ENCODE measurements around the gene COG3. TPM values are rescaled to one million over a fixed set of nuclear protein-coding genes. Genes with fewer than 3 reads are reported as not detected.

The COG3 gene
- polyA plus RNA-seq, 2 donors = 9.2 to 25.0 TPM

DNA sequence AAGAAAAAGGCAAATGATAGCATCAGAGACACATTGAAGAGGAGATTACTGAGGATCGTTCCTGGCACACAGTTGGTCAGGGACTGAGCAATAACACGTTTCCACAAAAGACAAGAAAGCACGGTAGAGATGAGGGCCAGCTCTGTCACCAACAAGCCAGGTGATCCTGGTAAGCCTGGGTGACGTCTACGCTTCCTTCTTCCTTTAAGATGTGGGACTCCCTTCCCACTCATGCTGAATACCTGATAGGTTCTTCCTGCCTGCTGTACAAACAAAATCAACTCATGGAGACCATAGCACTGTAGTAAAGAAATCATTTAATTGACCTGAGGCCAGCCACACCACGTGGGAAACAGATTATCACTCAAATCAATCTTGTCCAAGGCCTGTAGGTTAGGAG lies 19.7 kb upstream of the COG3 start:
- H3K27me3 ChIP-seq (ENCODE audit: control insufficient read depth in 1 of 2, insufficient read depth in 2 of 2, low read length in 2 of 2) = no peaks in the 10 kb centered on the region
- no peaks in the 10 kb centered on the region for H3K36me3 ChIP-seq (ENCODE audit: control insufficient read depth in 2 of 2, insufficient read depth in 2 of 2, low read length in 1 of 2)
- WGBS, 2 donors = 71 to 77% methylated on average over 6 of the region's 6 CpGs
- H3K4me3 ChIP-seq (ENCODE audit: low read depth in 1 of 2, low read length in 2 of 2) = no peak overlapping the region
- H3K27ac ChIP-seq (ENCODE audit: low read depth in 2 of 2, low read length in 1 of 2) = no peak overlapping the region
- H3K9me3 ChIP-seq (ENCODE audit: control insufficient read depth in 2 of 2, insufficient read depth in 1 of 2, low read depth in 1 of 2, low read length in 1 of 2) = no peaks in the 10 kb centered on the region
- H3K4me1 ChIP-seq (ENCODE audit: control insufficient read depth in 2 of 2, insufficient read depth in 2 of 2, low read length in 1 of 2) = no peaks in the 10 kb centered on the region

DNA sequence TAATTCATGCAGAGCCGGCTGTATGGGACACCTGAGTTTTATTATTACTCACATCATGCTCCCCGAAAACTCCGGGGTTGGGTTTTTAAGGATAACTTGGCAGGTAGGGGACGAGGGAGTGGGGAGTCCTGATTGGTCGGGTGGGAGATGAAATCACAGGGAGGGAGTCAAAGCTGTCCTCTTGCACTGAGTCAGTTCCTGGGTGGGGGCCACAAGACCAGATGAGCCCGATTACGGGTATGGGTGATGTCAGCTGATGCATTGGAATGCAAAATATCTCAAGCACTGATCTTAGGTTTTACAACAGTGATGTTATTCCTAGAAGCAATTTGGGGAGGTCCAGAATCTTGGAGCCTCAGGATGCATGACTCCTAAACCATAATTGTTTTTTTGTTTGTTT lies 18.6 kb upstream of the COG3 start:
- no peaks in the 10 kb centered on the region for H3K27me3 ChIP-seq (ENCODE audit: control insufficient read depth in 1 of 2, insufficient read depth in 2 of 2, low read length in 2 of 2)
- WGBS, 2 donors = 78 to 79% methylated on average over 7 of the region's 7 CpGs
- no peaks in the 10 kb centered on the region for H3K4me1 ChIP-seq (ENCODE audit: control insufficient read depth in 2 of 2, insufficient read depth in 2 of 2, low read length in 1 of 2)
- H3K9me3 ChIP-seq (ENCODE audit: control insufficient read depth in 2 of 2, insufficient read depth in 1 of 2, low read depth in 1 of 2, low read length in 1 of 2) = no peaks in the 10 kb centered on the region
- H3K27ac ChIP-seq (ENCODE audit: low read depth in 2 of 2, low read length in 1 of 2) = no peak overlapping the region
- no peaks in the 10 kb centered on the region for H3K36me3 ChIP-seq (ENCODE audit: control insufficient read depth in 2 of 2, insufficient read depth in 2 of 2, low read length in 1 of 2)
- H3K4me3 ChIP-seq (ENCODE audit: low read depth in 1 of 2, low read length in 2 of 2) = no peak overlapping the region

DNA sequence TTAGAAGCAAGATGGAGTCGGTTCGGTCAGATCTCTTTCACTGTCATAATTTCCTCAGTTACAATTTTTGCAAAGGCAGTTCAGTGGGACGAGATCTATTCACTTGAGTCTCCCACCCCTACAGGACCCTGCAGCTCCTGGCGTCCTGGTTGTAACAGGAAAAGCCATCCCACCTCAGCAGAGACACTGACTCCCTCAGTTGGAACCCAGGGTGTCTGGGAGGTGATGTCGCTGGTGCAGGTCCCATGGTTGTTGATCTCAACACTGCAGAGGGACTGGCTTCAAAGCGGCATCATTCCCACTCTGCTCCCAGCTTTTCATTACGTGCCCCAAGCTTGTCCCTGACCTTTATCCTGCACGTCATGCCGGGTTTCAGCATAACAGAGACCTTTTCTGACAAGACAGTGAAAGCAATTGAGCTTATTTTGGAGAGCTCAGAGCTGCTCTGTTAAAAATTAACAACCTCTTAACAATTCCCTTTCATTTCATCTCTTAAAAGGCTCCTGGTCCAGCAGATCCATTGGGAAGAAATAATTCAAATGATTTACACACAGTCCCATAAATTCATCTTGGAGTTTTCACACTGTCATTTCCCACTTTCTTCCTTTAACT lies 17.6 kb upstream of the COG3 start:
- Histone ChIP-seq H3K27ac (ENCODE audit: low read depth in 2 of 2, low read length in 1 of 2) (no peak overlapping the region), H3K4me1 (ENCODE audit: control insufficient read depth in 2 of 2, insufficient read depth in 2 of 2, low read length in 1 of 2) (no peaks in the 10 kb centered on the region), H3K4me3 (ENCODE audit: low read depth in 1 of 2, low read length in 2 of 2) (no peak overlapping the region), H3K36me3 (ENCODE audit: control insufficient read depth in 2 of 2, insufficient read depth in 2 of 2, low read length in 1 of 2) (no peaks in the 10 kb centered on the region), H3K9me3 (ENCODE audit: control insufficient read depth in 2 of 2, insufficient read depth in 1 of 2, low read depth in 1 of 2, low read length in 1 of 2) (no peaks in the 10 kb centered on the region), H3K27me3 (ENCODE audit: control insufficient read depth in 1 of 2, insufficient read depth in 2 of 2, low read length in 2 of 2) (no peaks in the 10 kb centered on the region)
- 61 to 65% methylated on average over 9 of the region's 9 CpGs for WGBS, 2 donors

DNA sequence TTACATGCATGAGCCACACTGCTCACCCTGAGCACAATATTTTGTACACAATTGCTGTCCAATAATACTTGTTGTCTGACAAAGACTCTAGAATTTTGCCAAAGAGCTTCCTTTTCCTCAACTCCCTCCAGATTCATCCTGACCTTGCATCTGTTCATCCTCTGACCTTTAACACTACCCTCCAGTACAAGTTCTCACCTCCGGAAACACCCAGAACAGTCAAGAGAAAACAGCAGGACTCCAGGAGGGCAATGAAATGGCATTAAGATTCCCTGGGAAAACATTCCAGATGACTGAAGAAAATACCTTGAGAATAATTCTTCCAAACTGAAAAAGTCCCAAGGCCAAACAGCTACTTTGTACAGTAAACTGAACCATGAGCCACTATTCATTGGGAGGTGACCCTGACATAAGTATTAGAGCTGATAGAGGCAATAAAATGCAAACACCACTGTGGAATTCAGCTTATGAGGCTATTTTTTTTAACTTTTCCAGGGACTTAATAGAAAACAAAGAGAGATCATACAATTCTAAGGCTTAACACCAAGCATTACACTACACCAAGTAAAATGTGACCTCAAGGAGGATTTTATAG lies 15.7 kb upstream of the COG3 start:
- no peak overlapping the region for H3K4me3 ChIP-seq (ENCODE audit: low read depth in 1 of 2, low read length in 2 of 2)
- 76 to 93% methylated on average over 1 of the region's 1 CpG for WGBS, 2 donors
- H3K9me3 ChIP-seq (ENCODE audit: control insufficient read depth in 2 of 2, insufficient read depth in 1 of 2, low read depth in 1 of 2, low read length in 1 of 2) = peaks cover 0 to 2% of the 10 kb centered on the region in 2 donors
- H3K27me3 ChIP-seq (ENCODE audit: control insufficient read depth in 1 of 2, insufficient read depth in 2 of 2, low read length in 2 of 2) = no peaks in the 10 kb centered on the region
- no peak overlapping the region for H3K27ac ChIP-seq (ENCODE audit: low read depth in 2 of 2, low read length in 1 of 2)
- no peaks in the 10 kb centered on the region for H3K36me3 ChIP-seq (ENCODE audit: control insufficient read depth in 2 of 2, insufficient read depth in 2 of 2, low read length in 1 of 2)
- no peaks in the 10 kb centered on the region for H3K4me1 ChIP-seq (ENCODE audit: control insufficient read depth in 2 of 2, insufficient read depth in 2 of 2, low read length in 1 of 2)

DNA sequence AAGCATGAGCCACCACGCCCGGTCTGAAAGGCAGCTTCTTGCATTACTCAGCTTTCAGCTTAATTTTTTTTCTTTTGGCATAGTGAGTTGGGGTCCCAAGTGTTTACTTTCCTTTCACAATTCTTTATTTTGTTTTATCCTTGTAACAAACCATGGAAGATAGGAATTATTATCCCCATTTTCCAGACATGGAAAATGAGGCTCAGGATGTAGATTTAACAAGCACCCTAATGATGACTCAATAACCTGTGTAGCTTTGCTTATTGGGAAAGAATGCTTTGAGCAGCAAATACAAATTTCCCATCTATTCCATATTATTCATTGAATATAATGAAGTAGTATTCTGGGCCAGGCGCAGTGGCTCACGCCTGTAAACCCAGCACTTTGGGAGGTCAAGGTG lies 13.5 kb upstream of the COG3 start:
- H3K36me3 ChIP-seq (ENCODE audit: control insufficient read depth in 2 of 2, insufficient read depth in 2 of 2, low read length in 1 of 2) = no peaks in the 10 kb centered on the region
- peaks cover 0 to 2% of the 10 kb centered on the region in 2 donors for H3K9me3 ChIP-seq (ENCODE audit: control insufficient read depth in 2 of 2, insufficient read depth in 1 of 2, low read depth in 1 of 2, low read length in 1 of 2)
- H3K4me1 ChIP-seq (ENCODE audit: control insufficient read depth in 2 of 2, insufficient read depth in 2 of 2, low read length in 1 of 2) = no peaks in the 10 kb centered on the region
- no peak overlapping the region for H3K4me3 ChIP-seq (ENCODE audit: low read depth in 1 of 2, low read length in 2 of 2)
- H3K27me3 ChIP-seq (ENCODE audit: control insufficient read depth in 1 of 2, insufficient read depth in 2 of 2, low read length in 2 of 2) = no peaks in the 10 kb centered on the region
- WGBS, 2 donors = 90 to 96% methylated on average over 4 of the region's 4 CpGs
- no peak overlapping the region for H3K27ac ChIP-seq (ENCODE audit: low read depth in 2 of 2, low read length in 1 of 2)

DNA sequence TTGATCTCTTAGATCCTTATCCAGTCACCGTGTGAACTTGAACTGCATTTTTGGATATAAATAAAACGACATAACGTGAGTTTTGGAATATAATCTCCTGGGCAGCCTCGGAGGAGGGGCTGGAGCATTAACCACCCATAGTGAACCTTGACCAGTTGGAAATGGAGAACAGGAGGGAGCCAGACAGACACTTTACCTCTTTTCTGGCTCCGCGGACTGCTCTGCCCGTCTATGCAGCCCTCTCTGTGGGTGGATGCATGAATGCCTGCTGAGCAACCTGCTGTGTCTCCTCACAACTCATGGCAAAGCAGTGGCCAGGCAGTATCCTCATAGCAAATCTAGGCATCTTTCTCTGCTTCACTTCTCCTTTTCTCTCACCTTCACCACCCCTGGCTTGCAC lies 10.5 kb upstream of the COG3 start:
- H3K4me1 ChIP-seq (ENCODE audit: control insufficient read depth in 2 of 2, insufficient read depth in 2 of 2, low read length in 1 of 2) = no peaks in the 10 kb centered on the region
- 77 to 84% methylated on average over 7 of the region's 7 CpGs for WGBS, 2 donors
- no peaks in the 10 kb centered on the region for H3K27me3 ChIP-seq (ENCODE audit: control insufficient read depth in 1 of 2, insufficient read depth in 2 of 2, low read length in 2 of 2)
- no peaks in the 10 kb centered on the region for H3K36me3 ChIP-seq (ENCODE audit: control insufficient read depth in 2 of 2, insufficient read depth in 2 of 2, low read length in 1 of 2)
- peaks cover 0 to 2% of the 10 kb centered on the region in 2 donors for H3K9me3 ChIP-seq (ENCODE audit: control insufficient read depth in 2 of 2, insufficient read depth in 1 of 2, low read depth in 1 of 2, low read length in 1 of 2)
- H3K4me3 ChIP-seq (ENCODE audit: low read depth in 1 of 2, low read length in 2 of 2) = no peak overlapping the region
- H3K27ac ChIP-seq (ENCODE audit: low read depth in 2 of 2, low read length in 1 of 2) = no peak overlapping the region

DNA sequence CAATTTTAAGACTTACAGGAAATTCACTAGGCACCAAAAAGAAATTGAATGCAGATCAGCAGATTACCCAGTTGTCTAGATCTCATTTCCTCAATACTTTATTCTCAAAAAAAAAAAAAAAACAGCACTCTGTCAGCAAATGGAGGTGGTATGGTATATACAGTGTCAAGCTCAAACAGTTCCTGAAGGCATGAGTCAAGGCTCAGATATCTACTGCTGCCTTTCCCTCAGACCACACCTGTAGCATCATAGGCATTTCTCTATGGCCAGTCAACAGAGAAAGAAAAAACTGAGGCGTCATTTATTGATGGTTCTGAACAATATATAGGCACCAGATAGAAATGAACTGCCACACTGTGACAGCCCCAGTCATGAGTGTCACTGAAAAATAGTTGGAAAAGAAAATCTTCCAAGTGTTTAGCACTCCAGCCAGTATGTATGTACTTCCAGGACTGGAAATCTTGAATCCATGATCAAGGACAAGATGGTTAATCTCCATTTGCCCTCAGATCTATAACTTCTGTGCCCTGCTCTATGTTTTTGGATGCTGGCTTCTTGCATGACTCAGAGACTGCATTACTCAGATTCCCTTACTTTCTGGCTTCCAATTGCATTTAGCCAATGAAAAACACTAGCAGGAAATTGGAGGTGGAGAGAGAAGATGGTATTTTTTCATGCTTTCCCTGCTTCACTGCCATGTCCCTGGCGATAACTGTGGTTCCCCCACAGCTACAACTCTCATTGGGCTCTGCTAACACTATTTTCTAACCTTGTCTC lies 8.4 kb upstream of the COG3 start:
- no peaks in the 10 kb centered on the region for H3K27me3 ChIP-seq (ENCODE audit: control insufficient read depth in 1 of 2, insufficient read depth in 2 of 2, low read length in 2 of 2)
- H3K36me3 ChIP-seq (ENCODE audit: control insufficient read depth in 2 of 2, insufficient read depth in 2 of 2, low read length in 1 of 2) = no peaks in the 10 kb centered on the region
- 86 to 90% methylated on average over 2 of the region's 2 CpGs for WGBS, 2 donors
- H3K27ac ChIP-seq (ENCODE audit: low read depth in 2 of 2, low read length in 1 of 2) = no peak overlapping the region
- H3K9me3 ChIP-seq (ENCODE audit: control insufficient read depth in 2 of 2, insufficient read depth in 1 of 2, low read depth in 1 of 2, low read length in 1 of 2) = peaks cover 0 to 2% of the 10 kb centered on the region in 2 donors
- no peak overlapping the region for H3K4me3 ChIP-seq (ENCODE audit: low read depth in 1 of 2, low read length in 2 of 2)
- H3K4me1 ChIP-seq (ENCODE audit: control insufficient read depth in 2 of 2, insufficient read depth in 2 of 2, low read length in 1 of 2) = no peaks in the 10 kb centered on the region

DNA sequence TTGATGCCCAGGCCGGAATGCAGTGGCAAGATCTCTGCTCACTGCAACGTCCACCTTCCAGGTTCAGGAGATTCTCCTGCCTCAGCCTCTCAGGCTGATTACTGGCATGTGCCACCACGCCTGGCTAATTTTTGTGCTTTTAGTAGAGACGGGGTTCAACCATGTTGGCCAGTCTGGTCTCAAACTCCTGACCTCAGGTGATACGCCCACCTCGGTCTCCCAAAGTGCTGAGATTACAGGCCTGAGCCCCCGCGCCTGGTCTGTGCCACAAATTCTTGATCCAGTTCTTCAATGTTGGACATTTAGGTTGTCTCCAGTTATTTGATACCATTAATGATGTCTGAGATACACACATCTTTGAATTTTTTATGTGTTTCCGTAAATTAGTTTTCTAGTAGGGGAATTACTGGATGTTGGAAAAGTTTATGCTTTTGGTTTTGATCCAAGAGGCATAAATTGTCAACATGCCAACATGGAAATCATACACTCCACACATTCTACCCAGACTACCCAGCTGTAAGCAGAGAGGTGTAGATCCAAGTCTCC lies 525 bp upstream of the COG3 start:
- 84% methylated on average over 9 of the region's 9 CpGs for WGBS, 2 donors
- H3K4me1 ChIP-seq (ENCODE audit: control insufficient read depth in 2 of 2, insufficient read depth in 2 of 2, low read length in 1 of 2) = peaks cover 0 to 3% of the 10 kb centered on the region in 2 donors
- peak overlapping the region; percentile 74 to 93 for H3K27ac ChIP-seq (ENCODE audit: low read depth in 2 of 2, low read length in 1 of 2)
- H3K4me3 ChIP-seq (ENCODE audit: low read depth in 1 of 2, low read length in 2 of 2) = peak overlapping the region; percentile 17 to 42
- no peaks in the 10 kb centered on the region for H3K36me3 ChIP-seq (ENCODE audit: control insufficient read depth in 2 of 2, insufficient read depth in 2 of 2, low read length in 1 of 2)
- H3K9me3 ChIP-seq (ENCODE audit: control insufficient read depth in 2 of 2, insufficient read depth in 1 of 2, low read depth in 1 of 2, low read length in 1 of 2) = no peaks in the 10 kb centered on the region
- H3K27me3 ChIP-seq (ENCODE audit: control insufficient read depth in 1 of 2, insufficient read depth in 2 of 2, low read length in 2 of 2) = no peaks in the 10 kb centered on the region

DNA sequence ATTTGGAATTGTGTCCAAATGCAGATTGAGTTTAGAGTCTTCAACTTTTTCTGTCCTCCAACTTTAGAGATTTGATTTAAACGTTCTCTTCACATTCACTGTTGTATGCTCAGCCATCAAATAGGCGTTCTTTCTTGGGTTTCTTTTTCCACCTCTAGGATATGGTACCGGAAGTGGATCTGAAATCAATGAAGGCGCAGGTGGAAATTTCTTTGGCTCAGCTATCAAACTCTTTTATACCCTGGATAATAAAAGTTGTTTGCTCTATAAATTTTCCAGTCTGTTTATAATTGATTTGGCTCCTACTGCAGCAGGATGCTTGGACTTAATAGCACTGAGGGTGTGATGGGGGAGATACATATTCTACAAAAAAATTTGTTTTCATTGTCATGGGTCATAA lies 1.6 kb downstream of the COG3 start:
- Histone ChIP-seq H3K4me3 (ENCODE audit: low read depth in 1 of 2, low read length in 2 of 2) (peak overlapping the region in 1 of 2 donors; percentile 88), H3K36me3 (ENCODE audit: control insufficient read depth in 2 of 2, insufficient read depth in 2 of 2, low read length in 1 of 2) (no peaks in the 10 kb centered on the region), H3K27me3 (ENCODE audit: control insufficient read depth in 1 of 2, insufficient read depth in 2 of 2, low read length in 2 of 2) (no peaks in the 10 kb centered on the region), H3K27ac (ENCODE audit: low read depth in 2 of 2, low read length in 1 of 2) (no peak overlapping the region), H3K9me3 (ENCODE audit: control insufficient read depth in 2 of 2, insufficient read depth in 1 of 2, low read depth in 1 of 2, low read length in 1 of 2) (no peaks in the 10 kb centered on the region), H3K4me1 (ENCODE audit: control insufficient read depth in 2 of 2, insufficient read depth in 2 of 2, low read length in 1 of 2) (peaks cover 0 to 3% of the 10 kb centered on the region in 2 donors)
- 62 to 83% methylated on average over 4 of the region's 4 CpGs for WGBS, 2 donors
